ENCODE results near the gene BICRA.

- no peak for TF ChIP-seq MAZ (IDR thresholded peaks at IDR 0.05; ENCODE audit: borderline replicate concordance, low read depth, low read length)
- no peak for TF ChIP-seq CTCF (conservative IDR thresholded peaks at IDR 0.05; ENCODE audit: low read depth, low read length)
- TF ChIP-seq CEBPB (IDR thresholded peaks at IDR 0.05; ENCODE audit: low read depth, low read length): no peak
- TF ChIP-seq RAD21 (IDR thresholded peaks at IDR 0.05; ENCODE audit: low read length): no peak
- TF ChIP-seq USF2 (IDR thresholded peaks at IDR 0.05; ENCODE audit: low read depth, low read length): no peak
- TF ChIP-seq POLR2A (IDR thresholded peaks at IDR 0.05; ENCODE audit: low read depth, low read length): no peak
- TF ChIP-seq FOS (IDR thresholded peaks at IDR 0.05; ENCODE audit: low read depth, low read length): no peak
- no peak for TF ChIP-seq RFX5 (IDR thresholded peaks at IDR 0.05; ENCODE audit: low read depth, low read length)
- no peak for TF ChIP-seq MXI1 (IDR thresholded peaks at IDR 0.05; ENCODE audit: borderline replicate concordance, low read depth, low read length)
- TF ChIP-seq RCOR1 (IDR thresholded peaks at IDR 0.05; ENCODE audit: insufficient replicate concordance, low read length): no peak
- no peak for TF ChIP-seq NFE2L2 (IDR thresholded peaks at IDR 0.05; ENCODE audit: low read depth, low read length)
Measured at GRCh38 chr19:47698631-47699359, 89.9 kb downstream of the BICRA start.
